Activated CD8-positive, alpha-beta T cell treated with anti-CD3 and anti-CD28 coated beads for 36 hours (primary cell): ENCODE results near the gene ZMIZ1. TPM values are rescaled to one million over a fixed set of nuclear protein-coding genes. Genes with fewer than 3 reads are reported as not detected.

Experiments used
- ATAC-seq: fragments of 200-7000 bp; cut with Tn5 transposase; one replicate; pipeline ENCODE4 v1.10.0; 2021; ENCODE audit warnings: mild to moderate bottlenecking, moderate library complexity
- CTCF ChIA-PET: fragments of 350-600 bp; sonication (Branson Sonifier 250); formaldehyde crosslinking; loops from one replicate; lab custom pipeline; 2021; ENCODE audit warnings: antibody characterized with exemption; lab: Charles Lee
- POLR2A ChIA-PET: fragments of 350-600 bp; sonication (Branson Sonifier 250); formaldehyde crosslinking; loops from one replicate; lab custom pipeline; 2021; ENCODE audit warnings: antibody characterized with exemption; lab: Charles Lee
- DNase-seq: peaks from one replicate; pipeline ENCODE4 v3.0.0-alpha.2; 2020
- H3K27ac Mint-ChIP-seq: one replicate; pipeline ENCODE4 v1.8.0; 2021; ENCODE audit warnings: mild to moderate bottlenecking, mixed read lengths
- H3K27me3 Mint-ChIP-seq: one replicate; pipeline ENCODE4 v1.8.0; 2021; ENCODE audit warnings: mixed read lengths
- H3K36me3 Mint-ChIP-seq: one replicate; pipeline ENCODE4 v1.8.0; 2021; ENCODE audit warnings: low read depth, mixed read lengths
- H3K4me1 Mint-ChIP-seq: one replicate; pipeline ENCODE4 v1.8.0; 2021; ENCODE audit warnings: low read depth, mixed read lengths
- H3K4me3 Mint-ChIP-seq: one replicate; pipeline ENCODE4 v1.8.0; 2021; ENCODE audit warnings: mild to moderate bottlenecking, moderate library complexity, mixed read lengths
- H3K9me3 Mint-ChIP-seq: one replicate; pipeline ENCODE4 v1.8.0; 2021; ENCODE audit warnings: mixed read lengths
- CTCF ChIP-seq: fragments of 200-600 bp; IDR thresholded peaks from one replicate; pipeline ENCODE4 v1.8.0; 2022; ENCODE audit warnings: antibody characterized with exemption, mild to moderate bottlenecking
- intact Hi-C: fragments of 100-400 bp; cut with micrococcal nuclease; formaldehyde crosslinking; loops from one replicate; pipeline ENCODE4 v1.10.0; 2022
- total RNA-seq, 2 experiments: library from RNA; stranded (reverse); gene quantifications; one replicate each; pipeline ENCODE4 v1.2.3, GENCODE V29; 2021

Gene ZMIZ1
- total RNA-seq, 2 experiments from 2014 or later, result 46.5 to 52.2 TPM

DNA sequence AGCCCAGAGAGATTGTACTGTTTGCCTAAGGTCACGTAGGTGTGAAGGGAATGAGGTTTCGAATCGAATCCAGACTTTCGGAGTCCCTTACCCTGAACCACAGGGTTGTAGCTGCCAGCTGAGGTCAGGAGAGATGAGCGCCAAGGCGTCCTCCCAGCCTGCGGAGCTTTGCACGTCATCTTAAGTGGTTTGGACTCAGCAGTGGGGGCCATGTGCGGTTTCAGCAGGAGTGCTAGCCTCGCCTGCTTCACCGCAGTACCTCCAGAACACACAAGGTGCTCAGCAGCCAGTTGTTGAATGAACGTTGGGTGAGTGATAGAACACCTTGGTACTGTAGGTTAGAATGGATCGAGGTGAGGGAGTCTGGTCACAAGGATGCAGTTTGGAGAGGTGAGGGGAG lies 203.6 kb downstream of the ZMIZ1 start:
- Mint-ChIP-seq H3K27me3 (no peaks in the 10 kb centered on the region), H3K4me1 (peaks cover 6% of the 10 kb centered on the region), H3K9me3 (no peaks in the 10 kb centered on the region), H3K36me3 (no peaks in the 10 kb centered on the region), H3K4me3 (no peak overlapping the region), H3K27ac (peak overlapping the region; percentile 22)
- intact Hi-C loops, result no loop called here
- DNase-seq, result no peak
- ChIA-PET POLR2A (no interaction called here), CTCF (no interaction called here)
- ATAC-seq, result no peak
- TF ChIP-seq CTCF, result no peak

- no peaks in the 10 kb centered on the region for H3K9me3 Mint-ChIP-seq
- no peak overlapping the region for H3K27ac Mint-ChIP-seq
- no peak for TF ChIP-seq CTCF
- peaks cover 1% of the 10 kb centered on the region for H3K4me1 Mint-ChIP-seq
- no peak overlapping the region for H3K4me3 Mint-ChIP-seq
- DNase-seq, result no peak
- no peak for ATAC-seq
- POLR2A ChIA-PET, result interaction anchor here (1.5 kb wide), 1 partner anchor 9 kb away, joined by 5 read pairs; no protein-coding TSS in a partner anchor
- CTCF ChIA-PET, result interaction anchor here (1.1 kb wide), 1 partner anchor 8 kb away, joined by 3 read pairs; no protein-coding TSS in a partner anchor
- intact Hi-C loops, result no loop called here
- no peaks in the 10 kb centered on the region for H3K27me3 Mint-ChIP-seq
- peaks cover 5% of the 10 kb centered on the region for H3K36me3 Mint-ChIP-seq
These were observed 204.8 kb downstream of the ZMIZ1 start for GRCh38 chr10:79273604-79274003.

DNA sequence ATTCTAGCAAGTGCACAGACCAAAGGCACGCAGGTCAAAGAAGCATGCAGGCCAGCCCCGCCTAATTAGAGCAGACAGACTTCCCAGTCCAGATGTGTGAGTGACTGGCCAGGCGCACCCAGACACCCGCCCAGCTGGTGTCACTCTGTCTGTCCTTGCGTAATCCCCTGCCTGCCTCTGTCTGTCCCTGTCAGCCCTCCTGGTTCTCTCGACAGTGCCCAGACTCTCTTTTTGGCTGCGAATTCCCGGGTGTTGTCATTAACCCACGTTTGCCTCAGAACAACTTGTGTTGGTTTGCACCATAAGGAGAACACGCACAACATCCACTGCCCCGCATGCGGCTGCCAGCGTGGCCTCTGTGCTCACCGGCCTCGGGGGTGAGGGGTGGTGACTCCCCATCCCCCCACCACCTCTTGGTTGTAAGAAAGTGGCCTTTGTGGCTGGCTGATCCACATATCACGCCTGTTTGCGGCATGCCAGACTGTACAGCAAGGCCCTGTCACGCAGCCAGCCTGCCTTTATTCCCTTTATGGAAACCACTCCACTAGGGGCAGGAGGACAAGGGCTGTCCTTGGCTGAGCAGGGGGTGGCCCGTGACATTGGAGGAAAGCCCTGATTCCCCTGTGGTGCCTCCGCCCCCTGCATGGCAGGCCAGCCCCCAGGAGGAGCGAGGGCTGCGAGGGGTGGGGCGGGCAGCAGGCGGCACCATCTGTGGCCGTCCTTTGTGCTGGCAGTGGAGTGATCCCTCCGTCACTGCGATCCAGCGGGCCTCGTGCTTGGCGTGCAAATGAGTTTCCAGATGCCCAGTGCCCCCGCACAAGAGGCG lies 205.7 kb downstream of the ZMIZ1 start:
- intact Hi-C loops, result no loop called here
- Mint-ChIP-seq H3K27ac (no peak overlapping the region), H3K27me3 (no peaks in the 10 kb centered on the region), H3K4me1 (no peaks in the 10 kb centered on the region), H3K36me3 (peaks cover 8% of the 10 kb centered on the region), H3K9me3 (no peaks in the 10 kb centered on the region), H3K4me3 (no peak overlapping the region)
- ChIA-PET POLR2A (no interaction called here), CTCF (no interaction called here)
- TF ChIP-seq CTCF, result no peak
- DNase-seq (no peak), ATAC-seq (no peak)

GRCh38 chr10:79275105-79275430 lies 206.3 kb downstream of the ZMIZ1 start:
- POLR2A ChIA-PET, result no interaction called here

More at GRCh38 chr10:79275105-79275430, 206.3 kb downstream of the ZMIZ1 start:
- no peak for ATAC-seq
- no peak for DNase-seq
- Mint-ChIP-seq H3K4me3 (no peak overlapping the region), H3K9me3 (no peaks in the 10 kb centered on the region), H3K4me1 (no peaks in the 10 kb centered on the region), H3K27me3 (no peaks in the 10 kb centered on the region), H3K27ac (no peak overlapping the region), H3K36me3 (peaks cover 8% of the 10 kb centered on the region)
- CTCF ChIA-PET, result no interaction called here
- intact Hi-C loops, result no loop called here
- TF ChIP-seq CTCF, result no peak
